ENCODE data around the gene CCDC154.

CCDC154 gene

DNA sequence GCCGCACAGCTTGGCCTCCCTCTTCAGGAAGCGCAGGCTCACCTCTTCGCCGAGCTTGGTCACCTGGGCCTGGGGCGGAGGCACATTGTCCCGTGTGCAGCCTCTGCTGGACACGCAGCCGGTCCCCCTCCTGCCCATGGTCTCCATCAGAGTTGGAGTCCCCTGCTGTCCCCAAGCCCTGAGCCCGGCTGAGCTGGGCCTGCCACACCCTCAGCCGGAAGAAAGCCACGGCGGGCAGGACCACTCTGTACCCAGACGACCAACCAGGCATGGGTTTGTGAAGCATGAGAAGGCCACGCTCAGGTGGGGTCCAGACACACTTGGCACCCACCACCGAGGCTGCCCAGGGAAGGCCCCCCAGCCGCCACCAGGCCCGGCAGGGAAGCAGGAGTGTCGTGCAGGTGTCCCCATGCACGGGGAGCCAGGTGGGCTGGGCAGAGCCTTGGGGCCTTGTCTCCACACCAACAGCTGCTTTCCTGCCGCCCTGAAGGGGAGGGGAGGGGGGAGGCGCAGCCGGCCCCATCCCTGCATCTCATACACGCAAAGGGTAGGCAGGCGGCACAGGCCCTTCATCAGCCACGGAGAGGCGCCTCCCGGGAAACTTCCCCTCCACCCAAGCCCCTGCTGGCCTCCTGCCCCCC, 5.2 kb downstream of the CCDC154 start:
- no peak overlapping the region for H3K27ac ChIP-seq (ENCODE audit: low read length)
- H3K4me1 ChIP-seq (ENCODE audit: control insufficient read depth, low read depth, low read length): no peaks in the 10 kb centered on the region
- no peaks in the 10 kb centered on the region for H3K36me3 ChIP-seq (ENCODE audit: control insufficient read depth, low read depth, low read length)
- H3K9ac ChIP-seq (ENCODE audit: low read length): no peak overlapping the region
- no peak overlapping the region for H3K4me3 ChIP-seq (ENCODE audit: low read length)
- H3K9me3 ChIP-seq (ENCODE audit: control insufficient read depth, low read depth, low read length): no peaks in the 10 kb centered on the region
- no peaks in the 10 kb centered on the region for H3K27me3 ChIP-seq (ENCODE audit: control insufficient read depth, insufficient read depth, low read length)

DNA sequence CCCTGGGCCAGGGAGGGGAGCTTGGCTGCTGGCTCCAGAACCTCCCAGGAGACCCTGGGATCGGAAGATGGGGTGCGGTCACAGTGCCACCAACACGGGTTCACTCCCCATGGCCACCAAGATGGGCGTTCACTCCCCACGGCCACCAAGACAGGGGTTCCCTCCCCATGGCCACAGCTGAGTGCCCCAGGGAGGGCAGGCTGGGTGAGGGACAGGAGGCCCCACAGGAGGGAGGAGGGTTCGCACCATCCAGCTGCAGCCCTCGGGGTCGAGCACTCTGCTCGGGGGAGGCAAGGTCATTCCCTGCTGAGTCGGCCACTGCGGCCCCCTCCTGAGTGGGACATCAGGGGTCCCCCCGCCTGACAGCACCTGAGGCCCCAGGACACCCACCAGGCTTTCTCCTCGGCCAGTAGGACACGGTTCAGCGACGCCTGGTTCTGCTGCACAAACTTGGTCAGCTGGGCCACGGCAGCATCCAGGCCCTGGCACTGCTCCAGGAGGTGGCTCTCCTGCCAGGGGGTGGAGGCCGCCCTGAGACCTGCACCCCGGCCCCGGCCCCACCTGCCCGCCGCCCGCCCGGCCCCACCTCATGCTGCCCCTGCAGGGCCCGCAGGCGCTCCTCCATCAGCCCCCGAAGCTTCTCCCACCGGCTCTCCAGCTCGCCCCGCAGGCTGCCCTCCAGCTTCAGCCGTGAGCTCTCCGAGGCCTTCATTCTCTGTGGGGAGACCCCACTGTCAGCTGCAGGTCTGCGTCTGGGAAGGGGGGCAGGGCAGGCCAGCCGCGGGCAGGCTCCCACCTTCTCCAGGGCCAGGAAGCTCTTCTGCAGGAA, 5.9 kb downstream of the CCDC154 start:
- Histone ChIP-seq H3K27ac (ENCODE audit: low read length) (no peak overlapping the region), H3K4me1 (ENCODE audit: control insufficient read depth, low read depth, low read length) (no peaks in the 10 kb centered on the region), H3K36me3 (ENCODE audit: control insufficient read depth, low read depth, low read length) (no peaks in the 10 kb centered on the region), H3K9me3 (ENCODE audit: control insufficient read depth, low read depth, low read length) (no peaks in the 10 kb centered on the region), H3K4me3 (ENCODE audit: low read length) (no peak overlapping the region), H3K9ac (ENCODE audit: low read length) (no peak overlapping the region), H3K27me3 (ENCODE audit: control insufficient read depth, insufficient read depth, low read length) (no peaks in the 10 kb centered on the region)

DNA sequence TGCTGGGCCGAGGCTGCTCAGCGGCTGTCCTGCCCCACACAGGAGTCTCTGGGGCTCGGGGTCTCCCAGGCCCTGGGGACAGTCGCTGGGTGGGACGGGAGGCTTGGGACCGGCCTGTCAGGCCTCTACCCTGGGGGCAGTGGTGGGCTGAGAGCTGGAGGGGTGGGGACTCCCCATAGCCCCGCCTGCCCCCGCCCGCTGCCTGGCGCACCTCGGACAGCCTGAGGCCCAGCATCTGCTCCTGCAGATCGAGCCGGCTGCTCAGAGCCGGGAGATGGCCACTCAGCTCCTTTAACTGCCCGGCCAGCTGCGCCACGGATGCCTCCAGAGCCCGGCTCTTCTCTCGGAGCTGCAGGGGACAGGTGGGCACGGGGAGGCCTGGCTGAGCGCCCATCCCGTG, 6.8 kb downstream of the CCDC154 start:
- no peak overlapping the region for H3K4me3 ChIP-seq (ENCODE audit: low read length)
- no peak overlapping the region for H3K27ac ChIP-seq (ENCODE audit: low read length)
- H3K27me3 ChIP-seq (ENCODE audit: control insufficient read depth, insufficient read depth, low read length): no peaks in the 10 kb centered on the region
- H3K9ac ChIP-seq (ENCODE audit: low read length): no peak overlapping the region
- H3K4me1 ChIP-seq (ENCODE audit: control insufficient read depth, low read depth, low read length): no peaks in the 10 kb centered on the region
- H3K36me3 ChIP-seq (ENCODE audit: control insufficient read depth, low read depth, low read length): no peaks in the 10 kb centered on the region
- no peaks in the 10 kb centered on the region for H3K9me3 ChIP-seq (ENCODE audit: control insufficient read depth, low read depth, low read length)

DNA sequence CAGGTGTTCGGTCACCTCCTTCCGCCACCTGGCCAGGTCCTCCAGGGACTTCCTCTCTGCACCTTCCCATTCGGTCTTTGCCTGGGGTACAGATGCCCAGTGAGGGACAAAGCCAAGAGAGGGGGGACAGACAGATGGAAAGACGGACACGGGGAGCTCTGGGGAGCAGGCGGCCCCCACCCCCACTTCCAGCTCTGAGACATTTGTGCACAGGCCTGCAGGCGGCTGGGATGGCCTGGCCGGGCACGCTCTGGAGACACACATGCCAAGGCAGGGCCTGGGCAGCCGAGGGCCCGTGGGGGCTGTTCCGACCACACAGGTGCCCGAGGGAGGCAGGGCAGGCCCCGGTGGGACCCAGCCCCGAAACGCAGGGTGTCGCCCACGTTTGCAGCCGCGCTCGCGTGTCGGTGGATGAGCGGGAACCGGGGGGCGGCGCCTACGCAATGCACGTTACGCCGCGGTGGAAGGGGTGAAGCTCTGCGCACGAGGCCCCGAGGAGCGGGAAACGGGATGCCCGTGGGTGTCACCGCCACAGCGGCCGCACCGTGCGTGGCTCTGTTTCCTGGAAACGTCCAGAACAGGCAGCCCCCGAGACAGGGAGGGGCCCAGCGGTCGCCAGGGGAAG, 7.5 kb downstream of the CCDC154 start:
- Histone ChIP-seq H3K9ac (ENCODE audit: low read length) (no peak overlapping the region), H3K27me3 (ENCODE audit: control insufficient read depth, insufficient read depth, low read length) (no peaks in the 10 kb centered on the region), H3K27ac (ENCODE audit: low read length) (no peak overlapping the region), H3K4me3 (ENCODE audit: low read length) (no peak overlapping the region), H3K4me1 (ENCODE audit: control insufficient read depth, low read depth, low read length) (no peaks in the 10 kb centered on the region), H3K36me3 (ENCODE audit: control insufficient read depth, low read depth, low read length) (no peaks in the 10 kb centered on the region), H3K9me3 (ENCODE audit: control insufficient read depth, low read depth, low read length) (no peaks in the 10 kb centered on the region)

DNA sequence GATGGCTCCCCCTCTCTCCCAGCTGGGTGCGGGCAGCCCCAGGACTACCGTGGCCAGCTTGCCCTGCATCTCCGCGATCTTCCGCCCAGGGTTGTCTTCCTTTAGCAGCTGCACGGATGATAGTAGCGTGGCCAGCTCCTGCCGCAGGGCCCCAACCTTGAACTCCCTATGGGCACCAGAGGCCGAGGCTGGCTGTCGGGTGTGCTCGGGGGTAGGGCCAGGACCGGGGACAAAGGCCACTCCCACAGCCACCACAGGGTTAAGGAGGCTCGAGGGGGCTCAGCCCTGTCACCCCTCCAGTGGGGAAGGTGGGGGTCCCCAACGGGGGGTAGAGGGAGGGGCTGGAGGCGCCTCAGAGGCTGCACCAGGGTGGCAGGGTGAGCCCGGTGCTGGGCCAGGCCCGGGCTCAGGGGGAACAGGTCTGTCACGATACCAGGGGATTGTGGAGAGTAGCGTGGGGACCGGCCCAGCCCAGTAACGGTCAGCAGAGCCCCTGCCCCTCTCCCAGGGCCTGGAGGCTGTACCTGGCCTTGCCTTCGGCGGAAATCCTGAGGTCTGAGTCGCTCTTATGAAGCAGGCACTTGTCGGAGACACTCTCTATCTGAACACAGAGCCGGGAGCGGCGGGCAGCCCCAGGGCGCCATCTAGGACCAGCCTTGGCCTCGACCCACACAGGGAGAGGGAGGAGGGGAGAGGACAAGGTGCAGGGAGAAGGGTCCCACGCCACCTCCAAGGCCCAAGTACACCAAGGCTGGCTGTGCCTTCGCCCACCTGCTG, 8.2 kb downstream of the CCDC154 start:
- no peaks in the 10 kb centered on the region for H3K36me3 ChIP-seq (ENCODE audit: control insufficient read depth, low read depth, low read length)
- H3K9me3 ChIP-seq (ENCODE audit: control insufficient read depth, low read depth, low read length): no peaks in the 10 kb centered on the region
- no peaks in the 10 kb centered on the region for H3K27me3 ChIP-seq (ENCODE audit: control insufficient read depth, insufficient read depth, low read length)
- no peak overlapping the region for H3K9ac ChIP-seq (ENCODE audit: low read length)
- no peak overlapping the region for H3K4me3 ChIP-seq (ENCODE audit: low read length)
- no peaks in the 10 kb centered on the region for H3K4me1 ChIP-seq (ENCODE audit: control insufficient read depth, low read depth, low read length)
- H3K27ac ChIP-seq (ENCODE audit: low read length): no peak overlapping the region

DNA sequence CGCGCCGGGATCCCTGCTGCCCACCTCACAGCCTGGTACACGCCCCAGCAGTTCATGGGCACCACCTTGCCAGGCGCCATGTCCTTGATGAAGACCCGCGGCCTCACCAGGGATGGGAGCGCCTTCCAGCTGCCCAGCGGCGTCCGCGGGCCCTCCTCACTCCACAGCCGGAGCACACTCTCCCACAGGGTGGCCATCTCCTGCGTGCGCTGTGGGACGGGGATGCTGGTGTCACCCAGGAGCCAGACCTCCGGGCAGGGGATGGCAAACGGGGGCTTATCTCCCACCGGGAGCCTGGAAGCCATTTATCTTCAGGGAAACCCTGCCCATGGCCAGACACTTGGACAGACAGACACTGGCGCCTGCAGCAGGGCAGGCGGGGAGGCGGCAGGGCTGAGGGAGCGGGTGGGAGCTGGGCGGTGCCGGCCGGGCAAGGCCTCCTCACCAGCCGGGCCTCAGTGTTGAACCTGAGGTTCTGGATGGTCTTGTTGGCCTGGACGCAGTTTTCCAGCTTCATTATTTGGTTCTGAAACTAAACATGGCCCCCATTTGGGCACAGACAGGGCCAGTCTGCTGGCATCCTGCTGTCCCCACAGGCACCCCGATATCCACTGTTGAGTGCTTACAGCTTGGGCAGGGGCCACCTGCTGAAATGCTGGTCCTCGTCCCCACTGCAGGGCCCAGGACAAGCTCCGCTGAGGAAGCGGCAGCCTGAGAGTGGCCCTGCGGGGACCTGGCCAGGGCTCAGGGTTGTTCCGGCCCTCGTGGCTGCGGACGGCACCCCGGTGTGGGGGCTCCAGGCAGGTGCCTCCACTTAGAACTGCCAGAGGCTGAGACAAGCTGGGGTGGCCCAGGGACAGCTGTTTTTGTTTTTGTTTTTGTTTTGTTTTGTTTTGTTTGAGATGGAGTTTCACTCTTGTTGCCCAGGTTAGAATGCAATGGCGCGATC, 9.4 kb downstream of the CCDC154 start:
- Histone ChIP-seq H3K9me3 (ENCODE audit: control insufficient read depth, low read depth, low read length) (no peaks in the 10 kb centered on the region), H3K27ac (ENCODE audit: low read length) (no peak overlapping the region), H3K27me3 (ENCODE audit: control insufficient read depth, insufficient read depth, low read length) (no peaks in the 10 kb centered on the region), H3K36me3 (ENCODE audit: control insufficient read depth, low read depth, low read length) (no peaks in the 10 kb centered on the region), H3K4me1 (ENCODE audit: control insufficient read depth, low read depth, low read length) (no peaks in the 10 kb centered on the region), H3K4me3 (ENCODE audit: low read length) (no peak overlapping the region), H3K9ac (ENCODE audit: low read length) (no peak overlapping the region)

DNA sequence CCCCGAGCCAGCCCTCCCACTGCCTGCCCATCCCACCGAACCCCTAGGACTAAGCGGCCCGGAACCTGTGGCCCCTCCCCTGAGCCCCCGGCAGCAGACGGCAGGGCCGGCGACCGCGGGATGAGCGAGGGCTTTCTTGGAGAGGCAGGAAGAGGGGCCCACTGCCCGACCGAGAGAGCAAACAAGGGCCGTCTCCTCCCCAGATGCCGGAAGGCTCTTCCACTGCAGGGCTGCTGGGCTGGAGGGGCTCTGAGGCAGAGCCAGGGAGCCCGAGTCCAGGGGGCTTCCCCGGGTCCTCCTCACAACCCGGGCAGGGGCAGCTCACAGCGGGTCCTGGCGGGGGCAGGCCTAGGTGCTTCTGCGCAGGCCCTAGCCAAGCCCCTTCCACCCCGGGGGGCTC, 10.6 kb downstream of the CCDC154 start:
- Histone ChIP-seq H3K4me3 (ENCODE audit: low read length) (no peak overlapping the region), H3K9ac (ENCODE audit: low read length) (no peak overlapping the region), H3K4me1 (ENCODE audit: control insufficient read depth, low read depth, low read length) (no peaks in the 10 kb centered on the region), H3K36me3 (ENCODE audit: control insufficient read depth, low read depth, low read length) (no peaks in the 10 kb centered on the region), H3K9me3 (ENCODE audit: control insufficient read depth, low read depth, low read length) (no peaks in the 10 kb centered on the region), H3K27ac (ENCODE audit: low read length) (no peak overlapping the region), H3K27me3 (ENCODE audit: control insufficient read depth, insufficient read depth, low read length) (no peaks in the 10 kb centered on the region)

DNA sequence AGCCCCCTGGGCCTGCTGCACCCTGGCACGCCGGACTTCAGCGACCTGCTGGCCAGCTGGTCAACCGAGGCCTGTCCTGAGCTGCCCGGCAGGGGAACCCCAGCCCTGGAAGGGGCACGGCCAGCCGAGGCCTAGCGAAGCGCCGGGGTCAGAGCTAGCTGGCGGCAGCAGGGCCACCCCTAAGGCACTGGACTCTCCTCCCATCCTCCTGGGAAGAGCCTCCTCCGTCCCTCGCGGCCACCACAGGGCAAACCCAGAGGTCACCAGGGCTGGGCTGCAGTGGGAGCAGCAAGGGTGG, 11.1 kb downstream of the CCDC154 start:
- Histone ChIP-seq H3K27ac (ENCODE audit: low read length) (no peak overlapping the region), H3K4me3 (ENCODE audit: low read length) (no peak overlapping the region), H3K36me3 (ENCODE audit: control insufficient read depth, low read depth, low read length) (no peaks in the 10 kb centered on the region), H3K9ac (ENCODE audit: low read length) (no peak overlapping the region), H3K4me1 (ENCODE audit: control insufficient read depth, low read depth, low read length) (no peaks in the 10 kb centered on the region), H3K9me3 (ENCODE audit: control insufficient read depth, low read depth, low read length) (no peaks in the 10 kb centered on the region), H3K27me3 (ENCODE audit: control insufficient read depth, insufficient read depth, low read length) (no peaks in the 10 kb centered on the region)

DNA sequence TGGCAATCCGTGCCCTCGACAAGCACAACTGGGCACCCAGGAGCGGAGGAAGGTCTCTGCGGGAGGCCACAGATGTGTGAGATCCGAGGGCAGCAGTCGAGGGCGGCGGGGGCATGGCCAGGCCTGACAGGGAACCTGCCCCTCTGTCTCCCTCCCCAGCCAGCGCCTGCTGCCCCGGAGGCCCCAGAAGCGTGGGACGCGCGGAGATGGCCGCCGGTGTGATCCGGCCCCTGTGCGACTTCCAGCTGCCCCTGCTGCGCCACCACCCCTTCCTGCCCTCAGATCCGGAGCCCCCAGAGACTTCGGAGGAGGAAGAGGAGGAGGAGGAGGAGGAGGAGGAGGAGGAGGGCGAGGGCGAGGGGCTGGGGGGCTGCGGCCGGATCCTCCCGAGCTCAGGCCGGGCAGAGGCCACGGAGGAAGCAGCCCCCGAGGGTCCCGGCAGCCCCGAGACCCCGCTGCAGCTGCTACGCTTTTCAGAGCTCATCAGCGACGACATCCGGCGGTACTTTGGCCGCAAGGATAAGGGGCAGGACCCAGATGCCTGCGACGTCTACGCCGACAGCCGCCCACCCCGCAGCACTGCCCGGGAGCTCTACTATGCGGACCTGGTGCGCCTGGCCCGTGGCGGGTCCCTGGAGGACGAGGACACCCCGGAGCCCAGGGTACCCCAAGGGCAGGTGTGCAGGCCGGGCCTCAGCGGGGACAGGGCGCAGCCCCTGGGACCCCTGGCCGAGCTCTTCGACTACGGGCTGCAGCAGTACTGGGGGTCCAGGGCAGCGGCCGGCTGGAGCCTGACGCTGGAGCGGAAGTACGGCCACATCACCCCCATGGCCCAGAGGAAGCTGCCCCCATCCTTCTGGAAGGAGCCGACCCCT, 11.7 kb downstream of the CCDC154 start:
- no peak overlapping the region for H3K9ac ChIP-seq (ENCODE audit: low read length)
- no peak overlapping the region for H3K27ac ChIP-seq (ENCODE audit: low read length)
- H3K27me3 ChIP-seq (ENCODE audit: control insufficient read depth, insufficient read depth, low read length): no peaks in the 10 kb centered on the region
- no peak overlapping the region for H3K4me3 ChIP-seq (ENCODE audit: low read length)
- H3K9me3 ChIP-seq (ENCODE audit: control insufficient read depth, low read depth, low read length): no peaks in the 10 kb centered on the region
- no peaks in the 10 kb centered on the region for H3K4me1 ChIP-seq (ENCODE audit: control insufficient read depth, low read depth, low read length)
- H3K36me3 ChIP-seq (ENCODE audit: control insufficient read depth, low read depth, low read length): no peaks in the 10 kb centered on the region

DNA sequence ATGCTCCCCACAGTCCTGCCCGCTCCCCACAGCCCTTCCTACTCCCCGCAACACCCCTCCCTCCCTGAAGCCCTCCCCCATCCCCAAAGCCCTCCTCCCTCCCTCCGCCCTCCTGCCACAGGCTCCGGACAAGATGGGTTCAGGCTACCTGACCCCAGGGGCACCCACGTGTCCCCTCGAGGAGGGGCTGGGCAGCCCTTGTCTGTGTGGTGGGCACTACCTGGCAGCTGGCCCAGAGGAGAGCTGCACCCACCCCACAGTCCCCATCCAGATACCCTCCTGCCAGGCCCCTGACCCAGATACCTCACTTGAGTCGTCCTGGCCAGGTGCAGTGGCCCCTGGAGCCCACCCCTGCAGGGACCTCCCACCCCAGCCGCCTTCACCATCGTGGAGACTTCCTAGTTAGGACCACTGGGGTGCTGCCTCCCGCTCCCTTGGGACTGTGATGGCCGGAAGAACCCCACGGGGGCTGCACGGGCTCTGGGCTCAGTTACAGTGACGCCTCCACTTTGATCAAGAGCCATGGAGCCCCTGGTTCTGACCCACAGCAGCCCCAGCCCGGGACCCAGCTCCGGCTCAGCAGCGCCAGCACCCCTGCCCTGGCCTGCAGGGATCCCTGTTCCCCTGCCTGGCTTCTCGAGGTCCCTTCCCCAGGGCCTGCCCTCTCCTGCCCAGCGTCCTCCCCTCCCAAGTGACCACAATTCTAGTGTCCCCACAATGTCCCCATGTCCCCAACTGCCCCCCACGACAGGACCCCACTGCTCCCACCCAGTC, 12.7 kb downstream of the CCDC154 start:
- H3K4me3 ChIP-seq (ENCODE audit: low read length): no peak overlapping the region
- no peaks in the 10 kb centered on the region for H3K27me3 ChIP-seq (ENCODE audit: control insufficient read depth, insufficient read depth, low read length)
- no peaks in the 10 kb centered on the region for H3K4me1 ChIP-seq (ENCODE audit: control insufficient read depth, low read depth, low read length)
- H3K27ac ChIP-seq (ENCODE audit: low read length): no peak overlapping the region
- H3K9ac ChIP-seq (ENCODE audit: low read length): no peak overlapping the region
- H3K9me3 ChIP-seq (ENCODE audit: control insufficient read depth, low read depth, low read length): no peaks in the 10 kb centered on the region
- H3K36me3 ChIP-seq (ENCODE audit: control insufficient read depth, low read depth, low read length): no peaks in the 10 kb centered on the region
